NT2/D1 (cell line): ENCODE measurements around the gene KCNS1.

Experiments used
- YY1 ChIP-seq: IDR thresholded peaks from 2 replicates; pipeline ENCODE4 v1.6.1; 2011; ENCODE audit not compliant: insufficient read length, insufficient read depth
- ZNF274 ChIP-seq: IDR thresholded peaks from 2 replicates; pipeline ENCODE4 v1.6.1; 2011; ENCODE audit warnings: mild to moderate bottlenecking, low read depth, low read length

GRCh38 chr20:45149062-45149461 lies 48.1 kb upstream of the KCNS1 start:
- no peak for TF ChIP-seq ZNF274
- TF ChIP-seq YY1: no peak
